K562 (cell line): ENCODE results near the gene EFNA2. TPM values are rescaled to one million over a fixed set of nuclear protein-coding genes. Genes with fewer than 3 reads are reported as not detected.

Experiments used
- C11orf30 ChIP-seq: fragments of 450-650 bp; IDR thresholded peaks from 2 replicates; pipeline ENCODE4 v1.6.1; 2016; ENCODE audit warnings: low read depth, mild to moderate bottlenecking
- CXXC5 ChIP-seq: fragments of 250-450 bp; sonication (Bioruptor Pico); IDR thresholded peaks from 2 replicates; pipeline ENCODE4 v1.8.0; 2022; ENCODE audit warnings: inconsistent platforms, mild to moderate bottlenecking, moderate library complexity
- ETV5 ChIP-seq: sonication (generic); formaldehyde crosslinking; IDR thresholded peaks from 2 replicates; pipeline ENCODE4 v1.4.0; 2020; ENCODE audit warnings: low read depth, mild to moderate bottlenecking, missing genetic modification reagents
- GABPB1 ChIP-seq: sonication (generic); formaldehyde crosslinking; IDR thresholded peaks from 2 replicates; pipeline ENCODE4 v1.8.0; 2022; ENCODE audit warnings: mild to moderate bottlenecking, missing genetic modification reagents
- HDAC8 ChIP-seq: fragments of 450-650 bp; IDR thresholded peaks from 2 replicates; pipeline ENCODE4 v1.6.1; 2016; ENCODE audit warnings: mild to moderate bottlenecking, missing genetic modification characterization, moderate library complexity, missing compliant biosample characterization
- KAT2B ChIP-seq: IDR thresholded peaks from one replicate; pipeline ENCODE4 v1.6.1; 2012; ENCODE audit warnings: low read depth, mild to moderate bottlenecking, control low read depth, inconsistent platforms, low read length, moderate library complexity
- MTA1 ChIP-seq: fragments of 450-650 bp; IDR thresholded peaks from 2 replicates; pipeline ENCODE4 v1.6.1; 2017; ENCODE audit warnings: borderline replicate concordance
- NFRKB ChIP-seq: fragments of 450-650 bp; IDR thresholded peaks from 2 replicates; pipeline ENCODE4 v1.6.1; 2016; ENCODE audit warnings: low read depth
- NONO ChIP-seq, 2 experiments: fragments of 200-400 bp in 1 of 2; fragments of 450-650 bp in 1 of 2; formaldehyde crosslinking in 1 of 2; IDR thresholded peaks; 2 replicates each; pipeline ENCODE4 v1.6.1; 2017; ENCODE audit warnings: low read depth in 2 of 2, mild to moderate bottlenecking in 2 of 2, moderate library complexity in 2 of 2, low read length in 1 of 2
- NR4A1 ChIP-seq, 2 experiments: fragments of 250-450 bp in 1 of 2; fragments of 450-650 bp in 1 of 2; sonication (Bioruptor Pico) in 1 of 2; IDR thresholded peaks; 2 replicates each; pipeline versions ENCODE4 v1.4.0 to v1.6.1; 2016 to 2020; ENCODE audit warnings: mild to moderate bottlenecking in 2 of 2, missing compliant biosample characterization in 1 of 2, missing genetic modification characterization in 1 of 2, moderate library complexity in 1 of 2
- RNF2 ChIP-seq: sonication (generic); IDR thresholded peaks from 2 replicates; pipeline ENCODE4 v1.6.1; 2016
- SAFB2 ChIP-seq: fragments of 200-400 bp; formaldehyde crosslinking; IDR thresholded peaks from 2 replicates; pipeline ENCODE4 v1.6.1; 2018; ENCODE audit warnings: borderline replicate concordance, low read length, low read depth, moderate library complexity; ENCODE audit not compliant: severe bottlenecking
- UBTF ChIP-seq, 2 experiments: IDR thresholded peaks; 2 replicates each; pipeline ENCODE4 v1.6.1; 2012; ENCODE audit warnings: improper control_type of control experiment in 2 of 2, low read depth in 2 of 2, low read length in 2 of 2, borderline replicate concordance in 1 of 2
- XRCC3 ChIP-seq: fragments of 450-650 bp; IDR thresholded peaks from 2 replicates; pipeline ENCODE4 v1.6.1; 2017; ENCODE audit warnings: mild to moderate bottlenecking, moderate library complexity
- ZNF518B ChIP-seq: fragments of 250-450 bp; sonication (Bioruptor Pico); IDR thresholded peaks from 2 replicates; pipeline ENCODE4 v1.5.0; 2021; ENCODE audit warnings: mild to moderate bottlenecking, moderate library complexity
- ZNF639 ChIP-seq, 2 experiments: fragments of 200-800 bp in 1 of 2; sonication (Bioruptor generic) in 1 of 2; sonication (generic) in 1 of 2; formaldehyde crosslinking in 1 of 2; IDR thresholded peaks in 1 of 2; conservative IDR thresholded peaks in 1 of 2; 2 replicates each; pipeline versions ENCODE4 v1.5.0 to v1.6.1; 2016 to 2020; ENCODE audit warnings: missing compliant biosample characterization in 1 of 2, missing genetic modification characterization in 1 of 2, missing genetic modification reagents in 1 of 2
- ZNF644 ChIP-seq: fragments of 200-800 bp; sonication (Bioruptor generic); IDR thresholded peaks from 2 replicates; pipeline ENCODE4 v1.6.1; 2016; ENCODE audit warnings: low read depth, missing genetic modification characterization, missing compliant biosample characterization
- polyA plus RNA-seq, 8 experiments: library from polyadenylated mRNA; depleted of rRNA in 4 of 8; stranded (reverse) in 5 of 8; unstranded in 3 of 8; fragments of >200 nt; fragmentation: Nextera tagmentation in 2 of 8; fragmentation: Illumina TruSeq in 1 of 8; extraction: Ambion mirVana in 2 of 8; extraction: Trizol in 1 of 8; gene quantifications; 2 replicates each; pipeline versions ENCODE4 v1.2.1 to v1.2.3, GENCODE V29; 2011 to 2014; ENCODE audit warnings: inconsistent platforms in 1 of 8, missing spikeins in 1 of 8
- total RNA-seq, 7 experiments: library from RNA; depleted of rRNA in 6 of 7; stranded (reverse); fragments of >200 nt in 6 of 7; fragmentation: Illumina TruSeq in 2 of 7; extraction: Trizol in 2 of 7; gene quantifications; 2 replicates each; pipeline versions ENCODE4 v1.2.1 to v1.2.3, GENCODE V29; 2011 to 2021; ENCODE audit warnings: low replicate concordance in 1 of 7
- TF ChIP-seq, protein P1 (sequence below): fragments of 450-650 bp; IDR thresholded peaks from 2 replicates; pipeline ENCODE4 v1.6.1; 2016

The EFNA2 gene
- total and polyA plus RNA-seq, 9 of the 15 experiments (the other 6 are each of a cell fraction or from before 2014, with no cell fraction given): 0.11 to 0.44 (median 0.15) TPM; not detected in 6

DNA sequence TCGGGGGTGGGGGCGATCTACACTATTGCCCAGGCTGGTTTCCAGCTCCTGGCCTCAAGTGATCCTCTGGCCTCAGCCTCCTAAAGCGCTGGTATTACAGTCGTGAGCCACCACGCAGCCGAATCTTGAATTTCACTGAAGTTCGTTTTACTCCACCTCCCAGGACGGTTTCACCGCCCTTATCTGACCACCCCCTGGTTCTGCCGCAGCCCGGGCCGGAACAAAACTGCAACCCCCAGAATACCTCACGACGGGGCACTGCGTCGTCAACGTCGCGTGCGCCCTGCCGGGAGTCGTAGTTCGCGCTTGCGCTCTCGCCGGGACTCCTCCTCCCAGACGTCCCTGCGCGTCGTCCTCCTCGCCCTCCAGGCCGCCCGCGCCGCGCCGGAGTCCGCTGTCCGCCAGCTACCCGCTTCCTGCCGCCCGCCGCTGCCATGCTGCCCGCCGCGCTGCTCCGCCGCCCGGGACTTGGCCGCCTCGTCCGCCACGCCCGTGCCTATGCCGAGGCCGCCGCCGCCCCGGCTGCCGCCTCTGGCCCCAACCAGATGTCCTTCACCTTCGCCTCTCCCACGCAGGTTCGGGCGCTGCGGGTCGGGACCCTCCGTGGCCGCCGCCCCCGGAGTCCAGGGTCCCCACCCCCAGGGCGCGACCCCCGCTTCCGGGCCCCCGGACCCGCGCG lies 44.1 kb upstream of the EFNA2 start, which contains the start of gene ATP5F1D (continued):
- no peak for TF ChIP-seq NFRKB
- TF ChIP-seq XRCC3: no peak
- TF ChIP-seq ZNF518B (CRISPR knock-in tag): no peak
- TF ChIP-seq CXXC5: peak; percentile 95
- TF ChIP-seq ETV5: peak; percentile 17; the same call in 1 of the 2 replicates
- TF ChIP-seq HDAC8 (tag): no peak
- no peak for TF ChIP-seq KAT2B
- no peak for TF ChIP-seq NR4A1 (CRISPR knock-in tag; IDR thresholded peaks at IDR 0.05)
- peak; percentile 34; the same call in 1 of the 2 replicates for TF ChIP-seq NR4A1 (tag; IDR thresholded peaks at IDR 0.05)
- TF ChIP-seq, protein P1, sequence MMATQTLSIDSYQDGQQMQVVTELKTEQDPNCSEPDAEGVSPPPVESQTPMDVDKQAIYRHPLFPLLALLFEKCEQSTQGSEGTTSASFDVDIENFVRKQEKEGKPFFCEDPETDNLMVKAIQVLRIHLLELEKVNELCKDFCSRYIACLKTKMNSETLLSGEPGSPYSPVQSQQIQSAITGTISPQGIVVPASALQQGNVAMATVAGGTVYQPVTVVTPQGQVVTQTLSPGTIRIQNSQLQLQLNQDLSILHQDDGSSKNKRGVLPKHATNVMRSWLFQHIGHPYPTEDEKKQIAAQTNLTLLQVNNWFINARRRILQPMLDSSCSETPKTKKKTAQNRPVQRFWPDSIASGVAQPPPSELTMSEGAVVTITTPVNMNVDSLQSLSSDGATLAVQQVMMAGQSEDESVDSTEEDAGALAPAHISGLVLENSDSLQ: peak; percentile 66
- peak in 1 of 2 experiments; percentile 76; a peak in 2 of 4 replicates for TF ChIP-seq NONO (IDR thresholded peaks at IDR 0.05; ENCODE audit: low read depth in 2 of 2, low read length in 1 of 2)
- TF ChIP-seq ZNF644 (tag): peak; percentile 77; the same call in 1 of the 2 replicates
- peak; percentile 64; the same call in 1 of the 2 replicates for TF ChIP-seq RNF2
- TF ChIP-seq ZNF639 (CRISPR knock-in tag; conservative IDR thresholded peaks at IDR 0.05 in 1 of 2, IDR thresholded peaks at IDR 0.05 in 1 of 2): peak; percentile 43 to 93; a peak in 2 of 4 replicates
- TF ChIP-seq C11orf30: no peak; the same call in 1 of the 2 replicates
- peak; percentile 71 for TF ChIP-seq GABPB1 (CRISPR knock-in tag)
- TF ChIP-seq SAFB2: no peak
- TF ChIP-seq MTA1: peak; percentile 89
- 0 out of 4 replicates have a peak, but pooled peaks of 1 of the 2 experiments have one; percentile 27 for TF ChIP-seq UBTF (IDR thresholded peaks at IDR 0.05; ENCODE audit: borderline replicate concordance in 1 of 2, low read depth in 2 of 2, low read length in 2 of 2)
